Measurements from ENCODE around the gene TLR10.
"Not testable (repeated sequence)": the region's sequence is repeated elsewhere in the genome, so short reads cannot be mapped to it uniquely, and the experiment has no call there.

The TLR10 gene

GRCh38 chr4:38802561-38803355 lies 20.0 kb upstream of the TLR10 start:
- FAIRE-seq = no peak

- FAIRE-seq = no peak
Measured at GRCh38 chr4:38800961-38801450, 18.2 kb upstream of the TLR10 start.

GRCh38 chr4:38800366-38800765 lies 17.6 kb upstream of the TLR10 start:
- no peak for FAIRE-seq

- FAIRE-seq = no peak
Measured at GRCh38 chr4:38795087-38795486, 12.3 kb upstream of the TLR10 start.

- no peak for FAIRE-seq
Measured at GRCh38 chr4:38794051-38794450, 11.3 kb upstream of the TLR10 start.

- no peak for FAIRE-seq
Measured at GRCh38 chr4:38791010-38791409, 8.2 kb upstream of the TLR10 start.

GRCh38 chr4:38788317-38788716 lies 5.5 kb upstream of the TLR10 start:
- no peak for FAIRE-seq

- no peak for FAIRE-seq
Measured at GRCh38 chr4:38787693-38788092, 4.9 kb upstream of the TLR10 start.

GRCh38 chr4:38785901-38786402 lies 3.2 kb upstream of the TLR10 start:
- no peak for FAIRE-seq

- FAIRE-seq = no peak
Measured at GRCh38 chr4:38785041-38785790, 2.4 kb upstream of the TLR10 start.

- no peak for FAIRE-seq
Measured at GRCh38 chr4:38784141-38784540, 1.4 kb upstream of the TLR10 start.

- FAIRE-seq = no peak
Measured at GRCh38 chr4:38783109-38783460, 295 bp upstream of the TLR10 start.

GRCh38 chr4:38781854-38782261 lies 932 bp downstream of the TLR10 start:
- no peak for FAIRE-seq

GRCh38 chr4:38780833-38781484 lies 1.8 kb downstream of the TLR10 start:
- FAIRE-seq = no peak

GRCh38 chr4:38779790-38780189 lies 3.0 kb downstream of the TLR10 start:
- FAIRE-seq = no peak

GRCh38 chr4:38777925-38778324 lies 4.9 kb downstream of the TLR10 start:
- FAIRE-seq = not testable (repeated sequence)

- no peak for FAIRE-seq
Measured at GRCh38 chr4:38775326-38775725, 7.5 kb downstream of the TLR10 start.

- FAIRE-seq = no peak
Measured at GRCh38 chr4:38774181-38774955, 8.4 kb downstream of the TLR10 start.

- FAIRE-seq = not testable (repeated sequence)
Measured at GRCh38 chr4:38770281-38770680, 12.5 kb downstream of the TLR10 start.

GRCh38 chr4:38769857-38770256 lies 12.9 kb downstream of the TLR10 start:
- no peak for FAIRE-seq

- no peak for FAIRE-seq
Measured at GRCh38 chr4:38769441-38769840, 13.3 kb downstream of the TLR10 start.

- no peak for FAIRE-seq
Measured at GRCh38 chr4:38768968-38769394, 13.8 kb downstream of the TLR10 start.

GRCh38 chr4:38766940-38767339 lies 15.8 kb downstream of the TLR10 start:
- FAIRE-seq = not testable (repeated sequence)

All from islet of Langerhans (tissue), 1 donor.